Measurements from ENCODE around the gene KCTD14. TPM values are rescaled to one million over a fixed set of nuclear protein-coding genes. Genes with fewer than 3 reads are reported as not detected.

The KCTD14 gene
- total RNA-seq, 2 donors from 2014 or later, result 8.6 to 12.8 TPM

DNA sequence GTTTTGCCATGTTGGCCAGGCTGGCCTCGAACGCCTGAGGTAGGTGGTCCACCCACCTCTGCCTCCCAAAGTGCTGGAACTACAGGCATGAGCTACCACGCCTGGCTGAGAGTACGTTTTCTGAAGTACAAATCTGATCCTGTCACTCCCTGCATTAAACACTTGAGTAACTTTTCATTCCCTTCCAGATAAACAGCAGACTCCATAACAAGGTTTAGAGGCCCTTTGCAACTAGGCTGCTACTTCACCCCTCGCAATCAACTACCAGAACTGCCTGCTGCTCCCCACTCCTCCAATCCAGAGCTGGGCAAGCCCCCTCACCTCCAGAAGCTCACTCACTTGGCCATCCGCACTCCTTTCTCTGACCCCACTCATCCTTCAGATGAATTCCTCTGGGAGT, 1.5 kb downstream of the KCTD14 start:
- H3K4me1 ChIP-seq (ENCODE audit: control insufficient read depth, insufficient read depth, low read length), result peaks cover 5% of the 10 kb centered on the region
- Mint-ChIP-seq H3K27me3 (ENCODE audit: insufficient read depth) (no peaks in the 10 kb centered on the region), H3K4me3 (peak overlapping the region; percentile 84), H3K27ac (peak overlapping the region; percentile 98), H3K36me3 (ENCODE audit: low read depth) (peaks cover 3% of the 10 kb centered on the region), H3K9me3 (no peaks in the 10 kb centered on the region), H3K4me1 (peaks cover 23% of the 10 kb centered on the region)
- WGBS, 2 experiments (ENCODE audit: insufficient coverage in 1 of 2, insufficient read length in 1 of 2), result 88 to 97% methylated on average over 5 to 6 of the region's 6 CpGs
- no peak overlapping the region for H3K9ac ChIP-seq (ENCODE audit: extremely low read depth, low read length, poor library complexity, severe bottlenecking)
- H3K27ac ChIP-seq (ENCODE audit: low read depth, low read length), result no peak overlapping the region
- TF ChIP-seq, protein P1, sequence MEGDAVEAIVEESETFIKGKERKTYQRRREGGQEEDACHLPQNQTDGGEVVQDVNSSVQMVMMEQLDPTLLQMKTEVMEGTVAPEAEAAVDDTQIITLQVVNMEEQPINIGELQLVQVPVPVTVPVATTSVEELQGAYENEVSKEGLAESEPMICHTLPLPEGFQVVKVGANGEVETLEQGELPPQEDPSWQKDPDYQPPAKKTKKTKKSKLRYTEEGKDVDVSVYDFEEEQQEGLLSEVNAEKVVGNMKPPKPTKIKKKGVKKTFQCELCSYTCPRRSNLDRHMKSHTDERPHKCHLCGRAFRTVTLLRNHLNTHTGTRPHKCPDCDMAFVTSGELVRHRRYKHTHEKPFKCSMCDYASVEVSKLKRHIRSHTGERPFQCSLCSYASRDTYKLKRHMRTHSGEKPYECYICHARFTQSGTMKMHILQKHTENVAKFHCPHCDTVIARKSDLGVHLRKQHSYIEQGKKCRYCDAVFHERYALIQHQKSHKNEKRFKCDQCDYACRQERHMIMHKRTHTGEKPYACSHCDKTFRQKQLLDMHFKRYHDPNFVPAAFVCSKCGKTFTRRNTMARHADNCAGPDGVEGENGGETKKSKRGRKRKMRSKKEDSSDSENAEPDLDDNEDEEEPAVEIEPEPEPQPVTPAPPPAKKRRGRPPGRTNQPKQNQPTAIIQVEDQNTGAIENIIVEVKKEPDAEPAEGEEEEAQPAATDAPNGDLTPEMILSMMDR (conservative IDR thresholded peaks at IDR 0.05), result no peak
- no peak overlapping the region for H3K4me3 ChIP-seq (ENCODE audit: low read length)
- H3K36me3 ChIP-seq (ENCODE audit: control insufficient read depth, insufficient read depth, low read length), result no peaks in the 10 kb centered on the region
- no peak for DNase-seq
- no peaks in the 10 kb centered on the region for H3K27me3 ChIP-seq (ENCODE audit: control insufficient read depth, insufficient read depth, low read length, poor library complexity, severe bottlenecking)
- no peaks in the 10 kb centered on the region for H3K9me3 ChIP-seq (ENCODE audit: control insufficient read depth, low read length)

DNA sequence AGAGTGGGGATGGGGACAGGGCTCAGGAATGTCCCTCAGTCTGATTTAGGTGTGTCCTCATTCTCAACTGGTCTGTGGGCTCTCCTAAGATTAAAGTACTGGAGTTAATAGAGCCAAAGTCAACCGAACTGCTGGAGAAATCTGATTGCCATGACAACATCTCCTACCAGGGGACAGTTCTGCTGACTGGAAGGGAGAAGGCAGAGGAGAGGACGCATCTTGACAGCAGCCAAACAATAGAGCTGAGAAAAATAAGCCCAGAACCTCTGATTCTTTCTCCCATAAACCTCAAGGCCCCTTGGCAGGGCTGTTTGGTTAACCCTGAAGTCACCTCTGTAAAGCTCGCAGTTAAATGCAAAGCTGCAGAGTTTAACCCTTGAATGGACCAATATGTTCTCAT, 2.8 kb downstream of the KCTD14 start:
- Mint-ChIP-seq H3K9me3 (no peaks in the 10 kb centered on the region), H3K36me3 (ENCODE audit: low read depth) (peaks cover 12% of the 10 kb centered on the region), H3K4me3 (no peak overlapping the region), H3K27ac (no peak overlapping the region), H3K4me1 (peaks cover 23% of the 10 kb centered on the region), H3K27me3 (ENCODE audit: insufficient read depth) (no peaks in the 10 kb centered on the region)
- no peaks in the 10 kb centered on the region for H3K9me3 ChIP-seq (ENCODE audit: control insufficient read depth, low read length)
- H3K36me3 ChIP-seq (ENCODE audit: control insufficient read depth, insufficient read depth, low read length), result no peaks in the 10 kb centered on the region
- H3K4me3 ChIP-seq (ENCODE audit: low read length), result no peak overlapping the region
- 49 to 56% methylated on average over 3 of the region's 3 CpGs for WGBS, 2 experiments (ENCODE audit: insufficient coverage in 1 of 2, insufficient read length in 1 of 2)
- H3K27me3 ChIP-seq (ENCODE audit: control insufficient read depth, insufficient read depth, low read length, poor library complexity, severe bottlenecking), result no peaks in the 10 kb centered on the region
- no peak overlapping the region for H3K27ac ChIP-seq (ENCODE audit: low read depth, low read length)
- no peak overlapping the region for H3K9ac ChIP-seq (ENCODE audit: extremely low read depth, low read length, poor library complexity, severe bottlenecking)
- H3K4me1 ChIP-seq (ENCODE audit: control insufficient read depth, insufficient read depth, low read length), result peaks cover 5% of the 10 kb centered on the region
- TF ChIP-seq, protein P1 (conservative IDR thresholded peaks at IDR 0.05), result no peak
- no peak for DNase-seq

DNA sequence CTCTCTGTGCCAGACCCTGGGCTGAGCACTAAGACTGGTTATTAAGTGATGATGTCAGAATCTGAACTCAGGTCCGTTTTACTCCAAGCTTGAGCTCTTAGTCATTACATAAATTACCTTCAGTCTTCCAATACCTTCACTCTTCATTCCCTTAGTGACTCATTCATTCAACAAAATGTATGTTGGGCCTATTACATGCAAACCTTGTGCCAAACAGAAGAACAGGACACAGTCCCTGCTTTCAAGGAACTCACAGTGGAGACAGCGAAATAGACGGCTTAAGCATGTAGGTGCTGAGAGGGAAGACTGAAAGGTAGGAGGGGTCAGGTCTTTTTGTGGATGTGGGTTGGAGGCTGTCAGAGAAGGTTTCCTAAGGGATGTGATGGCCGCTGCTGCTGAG, 3.3 kb downstream of the KCTD14 start:
- no peaks in the 10 kb centered on the region for H3K9me3 ChIP-seq (ENCODE audit: control insufficient read depth, low read length)
- peaks cover 23% of the 10 kb centered on the region for H3K4me1 Mint-ChIP-seq
- H3K27ac ChIP-seq (ENCODE audit: low read depth, low read length), result no peak overlapping the region
- H3K9ac ChIP-seq (ENCODE audit: extremely low read depth, low read length, poor library complexity, severe bottlenecking), result no peak overlapping the region
- no peak overlapping the region for H3K27ac Mint-ChIP-seq
- H3K36me3 Mint-ChIP-seq (ENCODE audit: low read depth), result peaks cover 12% of the 10 kb centered on the region
- 64 to 67% methylated on average over 4 of the region's 4 CpGs for WGBS, 2 experiments (ENCODE audit: insufficient coverage in 1 of 2, insufficient read length in 1 of 2)
- H3K27me3 Mint-ChIP-seq (ENCODE audit: insufficient read depth), result no peaks in the 10 kb centered on the region
- H3K9me3 Mint-ChIP-seq, result no peaks in the 10 kb centered on the region
- H3K4me3 Mint-ChIP-seq, result no peak overlapping the region
- no peak for DNase-seq
- H3K4me3 ChIP-seq (ENCODE audit: low read length), result no peak overlapping the region
- no peaks in the 10 kb centered on the region for H3K27me3 ChIP-seq (ENCODE audit: control insufficient read depth, insufficient read depth, low read length, poor library complexity, severe bottlenecking)
- peaks cover 5% of the 10 kb centered on the region for H3K4me1 ChIP-seq (ENCODE audit: control insufficient read depth, insufficient read depth, low read length)
- no peaks in the 10 kb centered on the region for H3K36me3 ChIP-seq (ENCODE audit: control insufficient read depth, insufficient read depth, low read length)
- TF ChIP-seq, protein P1 (conservative IDR thresholded peaks at IDR 0.05), result no peak

Measured in endodermal cell (in vitro differentiated cells).